ENCODE data around the gene NUDT3. TPM values are rescaled to one million over a fixed set of nuclear protein-coding genes. Genes with fewer than 3 reads are reported as not detected.

Gene NUDT3
- total and polyA plus RNA-seq, 2 experiments from 2014 or later: 8.1 to 11.5 TPM

DNA sequence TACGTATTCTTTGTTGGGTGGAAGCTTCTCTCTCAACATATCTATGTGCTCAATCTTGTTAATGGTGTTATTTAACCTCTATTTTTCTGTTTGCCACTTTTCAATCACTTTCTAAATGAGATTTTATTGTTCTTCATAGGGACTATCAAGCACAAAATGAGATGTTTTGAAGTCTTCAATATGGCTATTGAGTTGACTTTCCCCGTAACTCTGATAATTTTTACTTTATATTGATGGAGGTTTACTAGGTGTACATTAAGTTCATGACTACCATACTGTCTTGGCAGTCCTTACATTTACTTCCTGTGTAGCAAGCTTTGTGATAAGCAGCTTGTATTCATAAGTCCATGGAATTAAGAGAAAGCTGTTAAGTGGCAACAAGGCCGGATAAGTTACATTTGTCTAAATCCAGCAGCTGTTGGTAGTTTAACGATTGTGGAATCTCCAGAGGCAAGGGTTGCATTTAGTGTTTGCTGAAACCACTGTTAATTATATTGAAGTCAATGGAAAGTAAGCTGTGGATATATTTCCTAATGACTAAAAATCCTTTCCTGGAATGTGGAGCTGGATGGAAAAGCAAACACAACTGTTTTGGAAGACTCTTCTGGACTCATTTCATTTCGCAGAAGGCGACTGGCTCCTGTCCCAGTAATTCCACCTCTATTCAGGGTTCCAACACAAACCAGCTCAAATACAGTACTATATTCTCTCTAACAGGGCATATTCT lies 86.3 kb downstream of the NUDT3 start:
- H2AFZ ChIP-seq: no peak overlapping the region
- H3K9me2 ChIP-seq (ENCODE audit: insufficient read depth): no peaks in the 10 kb centered on the region
- H3K4me2 ChIP-seq (ENCODE audit: unreplicated experiment): no peak overlapping the region
- H3F3A ChIP-seq (ENCODE audit: insufficient read depth): no peaks in the 10 kb centered on the region
- TF ChIP-seq EZH2 (IDR thresholded peaks at IDR 0.05; ENCODE audit: insufficient read depth, poor library complexity, severe bottlenecking): no peak
- TF ChIP-seq EZH2phosphoT487 (IDR thresholded peaks at IDR 0.05; ENCODE audit: insufficient read depth, low read depth): no peak
- H4K20me1 ChIP-seq (ENCODE audit: insufficient read depth): peaks cover 9% of the 10 kb centered on the region
- no peak for DNase-seq
- no peak overlapping the region for H3K9ac ChIP-seq
- WGBS, 2 experiments (ENCODE audit: low coverage in 1 of 2, low lambda C conversion rate in 2 of 2, missing lambda C conversion rate in 2 of 2): 69 to 70% methylated on average over 6 of the region's 6 CpGs
- peaks cover 88% of the 10 kb centered on the region for H3K79me2 ChIP-seq (ENCODE audit: insufficient read depth)
- no peaks in the 10 kb centered on the region for H3K9me3 ChIP-seq (ENCODE audit: low read depth)
- 0 out of 2 replicates have a peak, but pooled peaks cover 6% of the 10 kb centered on the region for H3K4me1 ChIP-seq (ENCODE audit: insufficient read depth)
- no peak overlapping the region for H3K27ac ChIP-seq
- no peaks in the 10 kb centered on the region for H3K36me3 ChIP-seq (ENCODE audit: low read depth)
- no peak overlapping the region for H3K4me3 ChIP-seq
- in situ Hi-C loops (cut with MboI): no loop called here
- H3K27me3 ChIP-seq (replicated peaks; ENCODE audit: insufficient read depth): no peaks in the 10 kb centered on the region

DNA sequence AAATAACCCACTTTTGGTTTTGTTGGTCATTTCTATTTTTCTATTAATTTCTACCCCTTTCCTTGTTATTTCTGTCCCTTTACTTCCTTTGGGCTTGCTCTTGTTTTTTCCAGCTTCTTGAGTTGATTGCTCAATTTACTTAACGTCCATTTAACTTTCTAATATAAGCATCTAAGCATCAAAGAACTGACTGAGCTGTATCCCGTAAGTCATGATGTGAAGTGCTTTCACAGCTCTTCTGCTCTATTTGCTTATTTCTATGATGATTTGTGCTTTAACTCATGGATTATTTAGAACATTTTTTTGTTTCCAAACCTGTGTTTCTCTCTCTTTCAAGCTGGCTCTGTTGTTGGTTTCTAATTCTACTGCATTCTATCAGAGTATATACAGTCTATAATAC lies 87.0 kb downstream of the NUDT3 start:
- 0 out of 2 replicates have a peak, but pooled peaks cover 6% of the 10 kb centered on the region for H3K4me1 ChIP-seq (ENCODE audit: insufficient read depth)
- TF ChIP-seq EZH2 (IDR thresholded peaks at IDR 0.05; ENCODE audit: insufficient read depth, poor library complexity, severe bottlenecking): no peak
- in situ Hi-C loops (cut with MboI): no loop called here
- peaks cover 9% of the 10 kb centered on the region for H4K20me1 ChIP-seq (ENCODE audit: insufficient read depth)
- no peaks in the 10 kb centered on the region for H3K9me2 ChIP-seq (ENCODE audit: insufficient read depth)
- H3K36me3 ChIP-seq (ENCODE audit: low read depth): no peaks in the 10 kb centered on the region
- no peak overlapping the region for H3K4me2 ChIP-seq (ENCODE audit: unreplicated experiment)
- H3F3A ChIP-seq (ENCODE audit: insufficient read depth): no peaks in the 10 kb centered on the region
- no peaks in the 10 kb centered on the region for H3K27me3 ChIP-seq (replicated peaks; ENCODE audit: insufficient read depth)
- DNase-seq: no peak
- no peak overlapping the region for H3K4me3 ChIP-seq
- no peak overlapping the region for H3K9ac ChIP-seq
- 98% methylated on average over 2 of the region's 2 CpGs for whole genome bisulfite sequencing, 2 experiments (ENCODE audit: low coverage in 1 of 2, low lambda C conversion rate in 2 of 2, missing lambda C conversion rate in 2 of 2)
- no peak overlapping the region for H3K27ac ChIP-seq
- no peak overlapping the region for H2AFZ ChIP-seq
- no peaks in the 10 kb centered on the region for H3K9me3 ChIP-seq (ENCODE audit: low read depth)
- H3K79me2 ChIP-seq (ENCODE audit: insufficient read depth): peaks cover 82% of the 10 kb centered on the region

GRCh38 chr6:34304164-34304563 lies 88.3 kb downstream of the NUDT3 start:
- no peaks in the 10 kb centered on the region for H3K27me3 ChIP-seq (replicated peaks; ENCODE audit: insufficient read depth)
- no peaks in the 10 kb centered on the region for H3K36me3 ChIP-seq (ENCODE audit: low read depth)
- H3K4me2 ChIP-seq (ENCODE audit: unreplicated experiment): no peak overlapping the region
- no peak overlapping the region for H3K4me3 ChIP-seq
- H3K9me2 ChIP-seq (ENCODE audit: insufficient read depth): no peaks in the 10 kb centered on the region
- TF ChIP-seq EZH2 (IDR thresholded peaks at IDR 0.05; ENCODE audit: insufficient read depth, poor library complexity, severe bottlenecking) (no peak), EZH2phosphoT487 (IDR thresholded peaks at IDR 0.05; ENCODE audit: insufficient read depth, low read depth) (no peak)
- no peak for DNase-seq
- H4K20me1 ChIP-seq (ENCODE audit: insufficient read depth): peaks cover 9% of the 10 kb centered on the region
- in situ Hi-C loops (cut with MboI): no loop called here
- 0 out of 2 replicates have a peak, but pooled peaks cover 6% of the 10 kb centered on the region for H3K4me1 ChIP-seq (ENCODE audit: insufficient read depth)
- no peaks in the 10 kb centered on the region for H3F3A ChIP-seq (ENCODE audit: insufficient read depth)
- no peak overlapping the region for H3K27ac ChIP-seq
- WGBS, 2 experiments (ENCODE audit: low coverage in 1 of 2, low lambda C conversion rate in 2 of 2, missing lambda C conversion rate in 2 of 2): 96 to 99% methylated on average over 3 of the region's 3 CpGs
- no peak overlapping the region for H2AFZ ChIP-seq
- no peaks in the 10 kb centered on the region for H3K9me3 ChIP-seq (ENCODE audit: low read depth)
- peaks cover 73% of the 10 kb centered on the region for H3K79me2 ChIP-seq (ENCODE audit: insufficient read depth)
- H3K9ac ChIP-seq: no peak overlapping the region

DNA sequence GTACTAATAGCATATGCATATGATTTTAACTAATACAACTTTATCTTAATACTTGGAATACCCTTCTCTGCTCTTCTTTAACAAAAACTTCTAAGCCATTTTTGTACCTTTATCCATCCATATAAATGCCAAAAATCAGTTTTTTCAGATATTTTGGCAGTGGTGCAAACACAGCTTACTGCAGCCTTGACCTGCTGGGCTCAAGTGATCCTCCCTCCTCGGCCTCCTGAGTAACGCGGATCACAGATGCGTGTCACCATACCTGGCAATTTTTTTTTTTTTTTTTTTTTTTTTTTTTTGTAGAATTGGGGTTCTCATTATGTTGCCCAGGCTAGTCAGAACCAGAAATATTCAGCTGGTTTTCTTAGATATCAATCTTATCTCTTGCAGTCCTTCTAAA lies 89.5 kb downstream of the NUDT3 start:
- no peaks in the 10 kb centered on the region for H3K9me2 ChIP-seq (ENCODE audit: insufficient read depth)
- 98 to 99% methylated on average over 4 of the region's 4 CpGs for WGBS, 2 experiments (ENCODE audit: low coverage in 1 of 2, low lambda C conversion rate in 2 of 2, missing lambda C conversion rate in 2 of 2)
- H3K27me3 ChIP-seq (replicated peaks; ENCODE audit: insufficient read depth): no peaks in the 10 kb centered on the region
- H3K4me1 ChIP-seq (ENCODE audit: insufficient read depth): 0 out of 2 replicates have a peak, but pooled peaks cover 6% of the 10 kb centered on the region
- no peaks in the 10 kb centered on the region for H4K20me1 ChIP-seq (ENCODE audit: insufficient read depth)
- DNase-seq: no peak
- H3K9ac ChIP-seq: no peak overlapping the region
- peaks cover 72% of the 10 kb centered on the region for H3K79me2 ChIP-seq (ENCODE audit: insufficient read depth)
- no peak overlapping the region for H3K4me3 ChIP-seq
- in situ Hi-C loops (cut with MboI): no loop called here
- H3K36me3 ChIP-seq (ENCODE audit: low read depth): no peaks in the 10 kb centered on the region
- H3K27ac ChIP-seq: no peak overlapping the region
- TF ChIP-seq EZH2phosphoT487 (IDR thresholded peaks at IDR 0.05; ENCODE audit: insufficient read depth, low read depth) (no peak), EZH2 (IDR thresholded peaks at IDR 0.05; ENCODE audit: insufficient read depth, poor library complexity, severe bottlenecking) (no peak)
- H2AFZ ChIP-seq: no peak overlapping the region
- no peaks in the 10 kb centered on the region for H3K9me3 ChIP-seq (ENCODE audit: low read depth)
- H3K4me2 ChIP-seq (ENCODE audit: unreplicated experiment): no peak overlapping the region
- no peaks in the 10 kb centered on the region for H3F3A ChIP-seq (ENCODE audit: insufficient read depth)
